ENCODE data around the gene ZBTB5.
A peak's percentile ranks its signal among the peaks of the same experiment; 100 is the strongest.
"Not testable (repeated sequence)": the region's sequence is repeated elsewhere in the genome, so short reads cannot be mapped to it uniquely, and the experiment has no call there.

The ZBTB5 gene

GRCh38 chr9:37465249-37466036, at the start of gene ZBTB5:
Gene ZBTB5, minus strand, starts transcription at chr9:37465450. Its CDS starts 22,899 bp downstream, at chr9:37442551.
- peak; percentile 99 for DNase-seq

GRCh38 chr9:37514999-37515398, 49.7 kb upstream of the ZBTB5 start:
- DNase-seq = no peak

GRCh38 chr9:37514415-37514814, 49.2 kb upstream of the ZBTB5 start:
- DNase-seq = not testable (repeated sequence)

- DNase-seq = no peak
Measured at GRCh38 chr9:37512437-37512836, 47.2 kb upstream of the ZBTB5 start.

GRCh38 chr9:37511016-37512010, 46.1 kb upstream of the ZBTB5 start:
- DNase-seq = no peak

- DNase-seq = not testable (repeated sequence)
Measured at GRCh38 chr9:37510053-37510452, 44.8 kb upstream of the ZBTB5 start.

- no peak for DNase-seq
Measured at GRCh38 chr9:37509536-37509935, 44.3 kb upstream of the ZBTB5 start.

GRCh38 chr9:37508834-37509206, 43.6 kb upstream of the ZBTB5 start:
- DNase-seq = no peak

- DNase-seq = no peak
Measured at GRCh38 chr9:37508135-37508833, 43.0 kb upstream of the ZBTB5 start.

GRCh38 chr9:37507566-37508134, 42.4 kb upstream of the ZBTB5 start:
- DNase-seq = no peak

- DNase-seq = no peak
Measured at GRCh38 chr9:37504605-37505004, 39.4 kb upstream of the ZBTB5 start.

- no peak for DNase-seq
Measured at GRCh38 chr9:37503736-37504135, 38.5 kb upstream of the ZBTB5 start.

GRCh38 chr9:37501957-37502596, 36.8 kb upstream of the ZBTB5 start:
- no peak for DNase-seq

- DNase-seq = no peak
Measured at GRCh38 chr9:37499297-37499696, 34.0 kb upstream of the ZBTB5 start.

GRCh38 chr9:37498457-37498856, 33.2 kb upstream of the ZBTB5 start:
- no peak for DNase-seq

- no peak for DNase-seq
Measured at GRCh38 chr9:37497320-37497719, 32.1 kb upstream of the ZBTB5 start.

GRCh38 chr9:37496020-37496419, 30.8 kb upstream of the ZBTB5 start:
- no peak for DNase-seq

- no peak for DNase-seq
Measured at GRCh38 chr9:37495571-37495970, 30.3 kb upstream of the ZBTB5 start.

GRCh38 chr9:37491939-37492338, 26.7 kb upstream of the ZBTB5 start:
- DNase-seq = no peak

- DNase-seq = peak; percentile 20
Measured at GRCh38 chr9:37486616-37487548, 21.6 kb upstream of the ZBTB5 start.

GRCh38 chr9:37486256-37486615, 21.0 kb upstream of the ZBTB5 start:
- DNase-seq = no peak

Measured in activated naive CD4-positive, alpha-beta T cell treated with anti-CD3 and anti-CD28 coated beads, Interleukin-2, amount 50 U/mL, for 16 hours (primary cell).